ENCODE data around the gene FAM193A.

FAM193A gene

GRCh38 chr4:2507259-2507658, 29.2 kb upstream of the FAM193A start:
- no peak for ATAC-seq
- TF ChIP-seq PPARA (CRISPR knock-in tag; IDR thresholded peaks at IDR 0.05; ENCODE audit: borderline replicate concordance), result no peak
- TF ChIP-seq CSDC2 (CRISPR knock-in tag; IDR thresholded peaks at IDR 0.05), result no peak
- no peak for TF ChIP-seq BACH2 (CRISPR knock-in tag; IDR thresholded peaks at IDR 0.05; ENCODE audit: borderline replicate concordance)
- TF ChIP-seq ZNF565 (CRISPR knock-in tag; conservative IDR thresholded peaks at IDR 0.05; ENCODE audit: low read depth), result no peak
- TF ChIP-seq TCF4 (CRISPR knock-in tag; IDR thresholded peaks at IDR 0.05; ENCODE audit: borderline replicate concordance), result no peak
- TF ChIP-seq OSR1 (CRISPR knock-in tag; IDR thresholded peaks at IDR 0.05), result no peak
- TF ChIP-seq CSRNP3 (CRISPR knock-in tag; IDR thresholded peaks at IDR 0.05), result no peak
- TF ChIP-seq PATZ1 (CRISPR knock-in tag; IDR thresholded peaks at IDR 0.05; ENCODE audit: borderline replicate concordance), result no peak
- no peak for TF ChIP-seq CREB5 (CRISPR knock-in tag; IDR thresholded peaks at IDR 0.05; ENCODE audit: low read depth)
- TF ChIP-seq TOX (CRISPR knock-in tag; IDR thresholded peaks at IDR 0.05; ENCODE audit: borderline replicate concordance), result no peak
- TF ChIP-seq ZC3H10 (CRISPR knock-in tag; IDR thresholded peaks at IDR 0.05), result no peak
- no peak for TF ChIP-seq ZFP3 (CRISPR knock-in tag; IDR thresholded peaks at IDR 0.05)
- TF ChIP-seq ZNF8 (CRISPR knock-in tag; IDR thresholded peaks at IDR 0.05), result no peak
- no peak for TF ChIP-seq SNAI2 (CRISPR knock-in tag; IDR thresholded peaks at IDR 0.05)
- no peak for TF ChIP-seq ESRRG (CRISPR knock-in tag; IDR thresholded peaks at IDR 0.05)
- no peak for TF ChIP-seq ZNF70 (CRISPR knock-in tag; IDR thresholded peaks at IDR 0.05)
- TF ChIP-seq ISL1 (CRISPR knock-in tag; IDR thresholded peaks at IDR 0.05), result no peak
- no peak for TF ChIP-seq POU6F1 (CRISPR knock-in tag; IDR thresholded peaks at IDR 0.05; ENCODE audit: borderline replicate concordance, low read depth)
- TF ChIP-seq ARNTL (CRISPR knock-in tag; IDR thresholded peaks at IDR 0.05; ENCODE audit: borderline replicate concordance, low read depth), result no peak
- no peak for TF ChIP-seq RARB (CRISPR knock-in tag; IDR thresholded peaks at IDR 0.05)

GRCh38 chr4:2507855-2508254, 28.6 kb upstream of the FAM193A start:
- no peak for ATAC-seq

More at GRCh38 chr4:2507855-2508254, 28.6 kb upstream of the FAM193A start:
- TF ChIP-seq ZC3H10 (CRISPR knock-in tag; IDR thresholded peaks at IDR 0.05), result no peak
- no peak for TF ChIP-seq TCF4 (CRISPR knock-in tag; IDR thresholded peaks at IDR 0.05; ENCODE audit: borderline replicate concordance)
- no peak for TF ChIP-seq POU6F1 (CRISPR knock-in tag; IDR thresholded peaks at IDR 0.05; ENCODE audit: borderline replicate concordance, low read depth)
- TF ChIP-seq ZNF8 (CRISPR knock-in tag; IDR thresholded peaks at IDR 0.05), result no peak
- no peak for TF ChIP-seq ZNF70 (CRISPR knock-in tag; IDR thresholded peaks at IDR 0.05)
